Activated B cell treated with CpG ODN at 0.5 μM for 24 hours (primary cell): ENCODE results near the gene PDGFB. TPM values are rescaled to one million over a fixed set of nuclear protein-coding genes. Genes with fewer than 3 reads are reported as not detected.

ENCODE experiments used
- ATAC-seq: fragments of 200-7000 bp; cut with Tn5 transposase; one replicate; pipeline ENCODE4 v1.10.0; 2021; ENCODE audit warnings: low read depth, mild to moderate bottlenecking, moderate library complexity
- CTCF ChIA-PET: fragments of 350-600 bp; sonication (Branson Sonifier 250); formaldehyde crosslinking; loops from one replicate; lab custom pipeline; 2021; ENCODE audit warnings: antibody characterized with exemption; lab: Charles Lee
- POLR2A ChIA-PET: fragments of 350-600 bp; sonication (Branson Sonifier 250); formaldehyde crosslinking; loops from one replicate; lab custom pipeline; 2021; ENCODE audit warnings: antibody characterized with exemption; lab: Charles Lee
- DNase-seq: peaks from one replicate; pipeline ENCODE4 v3.0.0; 2022
- H3K27ac Mint-ChIP-seq: one replicate; pipeline ENCODE4 v1.8.0; 2020; ENCODE audit warnings: mixed read lengths
- H3K27me3 Mint-ChIP-seq: one replicate; pipeline ENCODE4 v1.8.0; 2021; ENCODE audit warnings: mixed read lengths
- H3K36me3 Mint-ChIP-seq: one replicate; pipeline ENCODE4 v1.8.0; 2021; ENCODE audit warnings: low read depth, mixed read lengths
- H3K4me1 Mint-ChIP-seq: one replicate; pipeline ENCODE4 v1.8.0; 2021; ENCODE audit warnings: mixed read lengths
- H3K4me3 Mint-ChIP-seq: one replicate; pipeline ENCODE4 v1.8.0; 2020; ENCODE audit warnings: mild to moderate bottlenecking, mixed read lengths
- H3K9me3 Mint-ChIP-seq: one replicate; pipeline ENCODE4 v1.8.0; 2020; ENCODE audit warnings: mixed read lengths
- CTCF ChIP-seq: fragments of 200-600 bp; IDR thresholded peaks from one replicate; pipeline ENCODE4 v1.8.0; 2022; ENCODE audit warnings: antibody characterized with exemption, mild to moderate bottlenecking
- intact Hi-C: fragments of 100-400 bp; cut with micrococcal nuclease; formaldehyde crosslinking; loops from one replicate; pipeline ENCODE4 v1.15.1; 2024
- total RNA-seq: library from RNA; stranded (reverse); gene quantifications from 2 replicates; pipeline ENCODE4 v1.2.3, GENCODE V29; 2022

Gene PDGFB
- total RNA-seq, 1 donor from 2014 or later: not detected

- intact Hi-C loops: loop anchor here (10.0 kb wide), 1 partner anchor 53 kb away; no protein-coding TSS in a partner anchor
- CTCF ChIA-PET: no interaction called here
- no peak for DNase-seq
- Mint-ChIP-seq H3K27me3 (peaks cover 63% of the 10 kb centered on the region), H3K9me3 (no peaks in the 10 kb centered on the region), H3K36me3 (no peaks in the 10 kb centered on the region), H3K27ac (no peak overlapping the region), H3K4me3 (no peak overlapping the region), H3K4me1 (peaks cover 13% of the 10 kb centered on the region)
- no peak for TF ChIP-seq CTCF
- POLR2A ChIA-PET: no interaction called here
- ATAC-seq: no peak
Observed at GRCh38 chr22:39251762-39252460, 7.1 kb upstream of the PDGFB start.

GRCh38 chr22:39250838-39251237 lies 6.1 kb upstream of the PDGFB start:
- intact Hi-C loops: loop anchor here (10.0 kb wide), 1 partner anchor 54 kb away; no protein-coding TSS in a partner anchor
- no peaks in the 10 kb centered on the region for H3K9me3 Mint-ChIP-seq
- no peak for ATAC-seq
- no peak for TF ChIP-seq CTCF
- ChIA-PET CTCF (no interaction called here), POLR2A (no interaction called here)
- H3K4me1 Mint-ChIP-seq: peaks cover 14% of the 10 kb centered on the region
- H3K27me3 Mint-ChIP-seq: peaks cover 74% of the 10 kb centered on the region
- no peak overlapping the region for H3K4me3 Mint-ChIP-seq
- no peaks in the 10 kb centered on the region for H3K36me3 Mint-ChIP-seq
- no peak for DNase-seq
- H3K27ac Mint-ChIP-seq: no peak overlapping the region

- Mint-ChIP-seq H3K9me3 (no peaks in the 10 kb centered on the region), H3K36me3 (no peaks in the 10 kb centered on the region), H3K27me3 (peaks cover 71% of the 10 kb centered on the region), H3K27ac (no peak overlapping the region), H3K4me3 (no peak overlapping the region), H3K4me1 (peaks cover 13% of the 10 kb centered on the region)
- DNase-seq (no peak), ATAC-seq (no peak)
- intact Hi-C loops: loop anchor here (10.0 kb wide), 1 partner anchor 55 kb away; no protein-coding TSS in a partner anchor
- ChIA-PET CTCF (no interaction called here), POLR2A (interaction anchor here (0.5 kb wide), 1 partner anchor 44 kb away, joined by 12 read pairs; no protein-coding TSS in a partner anchor)
- TF ChIP-seq CTCF: no peak
Observed at GRCh38 chr22:39250131-39250530, 5.3 kb upstream of the PDGFB start.

- Mint-ChIP-seq H3K4me1 (peaks cover 11% of the 10 kb centered on the region), H3K27ac (no peak overlapping the region), H3K27me3 (peaks cover 65% of the 10 kb centered on the region), H3K9me3 (no peaks in the 10 kb centered on the region), H3K36me3 (no peaks in the 10 kb centered on the region), H3K4me3 (no peak overlapping the region)
- no peak for TF ChIP-seq CTCF
- ChIA-PET CTCF (no interaction called here), POLR2A (no interaction called here)
- intact Hi-C loops: no loop called here
- no peak for DNase-seq
- no peak for ATAC-seq
Observed at GRCh38 chr22:39249086-39249704, 4.4 kb upstream of the PDGFB start.

- no peak for DNase-seq
- TF ChIP-seq CTCF: no peak
- peaks cover 66% of the 10 kb centered on the region for H3K27me3 Mint-ChIP-seq
- CTCF ChIA-PET: no interaction called here
- H3K4me1 Mint-ChIP-seq: peaks cover 15% of the 10 kb centered on the region
- POLR2A ChIA-PET: interaction anchor here (0.7 kb wide), 1 partner anchor 353 kb away, joined by 8 read pairs; no protein-coding TSS in a partner anchor
- H3K36me3 Mint-ChIP-seq: no peaks in the 10 kb centered on the region
- H3K9me3 Mint-ChIP-seq: no peaks in the 10 kb centered on the region
- H3K27ac Mint-ChIP-seq: no peak overlapping the region
- no peak overlapping the region for H3K4me3 Mint-ChIP-seq
- no peak for ATAC-seq
- intact Hi-C loops: no loop called here
Observed at GRCh38 chr22:39248254-39248653, 3.5 kb upstream of the PDGFB start.
